OCI-LY3 (cell line): ENCODE data around the gene MRPL12.

Experiments used
- H2AFZ ChIP-seq: fragments of 200-600, 300-600 bp; shearing (Covaris generic); 2 replicates; pipeline ENCODE4 v1.6.0; 2014; ENCODE audit warnings: antibody characterized with exemption, low read depth, low read length
- H3K27ac ChIP-seq: fragments of 200-600, 300-600 bp; sonication (generic); 2 replicates; pipeline ENCODE4 v1.5.1; 2014; ENCODE audit warnings: mild to moderate bottlenecking, low read length, moderate library complexity, mixed read lengths
- H3K27me3 ChIP-seq: fragments of 200-600, 300-600 bp; sonication (generic); 2 replicates; pipeline ENCODE4 v1.6.1; 2014; ENCODE audit warnings: low read depth, low read length, mixed read lengths
- H3K36me3 ChIP-seq: fragments of 200-600, 300-600 bp; sonication (generic); replicated peaks from 2 replicates; pipeline ENCODE3; 2014; ENCODE audit warnings: low read depth, low read length, mixed read lengths
- H3K4me1 ChIP-seq: fragments of 300-600, 200-600 bp; sonication (generic); 2 replicates; pipeline ENCODE4 v1.6.1; 2014; ENCODE audit warnings: low read length, mixed read lengths
- H3K4me2 ChIP-seq: fragments of 200-600, 300-600 bp; sonication (generic); 2 replicates; pipeline ENCODE4 v1.6.1; 2014; ENCODE audit warnings: low read length, mixed read lengths
- H3K4me3 ChIP-seq: fragments of 300-600, 200-600 bp; sonication (generic); 2 replicates; pipeline ENCODE4 v1.5.1; 2014; ENCODE audit warnings: antibody characterized with exemption, mild to moderate bottlenecking, low read length, moderate library complexity
- H3K79me2 ChIP-seq: fragments of 300-600, 200-600 bp; shearing (Covaris generic); 2 replicates; pipeline ENCODE4 v1.6.1; 2014; ENCODE audit warnings: mild to moderate bottlenecking, low read length, mixed read lengths
- H3K9ac ChIP-seq: fragments of 300-600, 200-600 bp; shearing (Covaris generic); 2 replicates; pipeline ENCODE4 v1.6.0; 2014; ENCODE audit warnings: mild to moderate bottlenecking, low read length, moderate library complexity
- H3K9me3 ChIP-seq: fragments of 200-600, 300-600 bp; shearing (Covaris generic); 2 replicates; pipeline ENCODE4 v1.6.1; 2014; ENCODE audit warnings: low read length, mixed read lengths; ENCODE audit not compliant: insufficient read depth
- H4K20me1 ChIP-seq: fragments of 200-600, 300-600 bp; sonication (generic); 2 replicates; pipeline ENCODE4 v1.6.1; 2016; ENCODE audit warnings: low read length, mixed read lengths; ENCODE audit not compliant: insufficient read depth
- CTCF ChIP-seq: fragments of 200-600, 300-600 bp; sonication (generic); IDR thresholded peaks from 2 replicates; pipeline ENCODE4 v1.5.1; 2014; ENCODE audit warnings: antibody characterized with exemption, low read length, low read depth
- EZH2phosphoT487 ChIP-seq: fragments of 200-600 bp; shearing (Covaris generic); IDR thresholded peaks from 2 replicates; pipeline ENCODE4 v1.6.1; 2018; ENCODE audit warnings: antibody characterized with exemption, mixed run types, low read depth

The MRPL12 gene

GRCh38 chr17:81733507-81734404, 30.6 kb downstream of the MRPL12 start:
- peak overlapping the region; percentile 43 for H3K4me2 ChIP-seq
- H3K4me1 ChIP-seq, result peaks cover 29% of the 10 kb centered on the region
- peaks cover 23% of the 10 kb centered on the region for H3K27me3 ChIP-seq
- H3K36me3 ChIP-seq, result no peaks in the 10 kb centered on the region
- no peak overlapping the region for H3K27ac ChIP-seq
- no peaks in the 10 kb centered on the region for H3K9me3 ChIP-seq
- no peaks in the 10 kb centered on the region for H3K79me2 ChIP-seq
- no peak overlapping the region for H2AFZ ChIP-seq
- H3K4me3 ChIP-seq, result 0 out of 2 replicates have a peak overlapping the region, but pooled peaks have one; percentile 13
- no peaks in the 10 kb centered on the region for H4K20me1 ChIP-seq
- no peak overlapping the region for H3K9ac ChIP-seq
- TF ChIP-seq CTCF, result peak; percentile 87
- no peak for TF ChIP-seq EZH2phosphoT487

GRCh38 chr17:81734405-81735263, 31.5 kb downstream of the MRPL12 start:
- Histone ChIP-seq H3K4me2 (peak overlapping the region; percentile 99), H3K36me3 (no peaks in the 10 kb centered on the region), H3K27me3 (peaks cover 23% of the 10 kb centered on the region), H3K4me1 (peaks cover 29% of the 10 kb centered on the region), H2AFZ (no peak overlapping the region), H4K20me1 (no peaks in the 10 kb centered on the region), H3K79me2 (no peaks in the 10 kb centered on the region), H3K9ac (peak overlapping the region; percentile 77), H3K4me3 (peak overlapping the region; percentile 81), H3K9me3 (no peaks in the 10 kb centered on the region), H3K27ac (peak overlapping the region; percentile 84)
- no peak for TF ChIP-seq EZH2phosphoT487
- no peak for TF ChIP-seq CTCF

- Histone ChIP-seq H4K20me1 (no peaks in the 10 kb centered on the region), H2AFZ (peak overlapping the region; percentile 98), H3K27ac (peak overlapping the region; percentile 84), H3K4me3 (peak overlapping the region; percentile 81), H3K27me3 (peaks cover 18% of the 10 kb centered on the region), H3K9ac (peak overlapping the region; percentile 77), H3K4me1 (peaks cover 29% of the 10 kb centered on the region), H3K36me3 (no peaks in the 10 kb centered on the region), H3K9me3 (no peaks in the 10 kb centered on the region), H3K4me2 (peak overlapping the region; percentile 99), H3K79me2 (no peaks in the 10 kb centered on the region)
- TF ChIP-seq CTCF (no peak), EZH2phosphoT487 (no peak)
Measured at GRCh38 chr17:81735264-81736102, 32.3 kb downstream of the MRPL12 start.
